Measurements from ENCODE around the gene TEAD4.

Gene TEAD4

GRCh38 chr12:3003357-3003992 lies 44.3 kb downstream of the TEAD4 start:
- DNase-seq: no peak

- no peak for DNase-seq
Observed at GRCh38 chr12:3004655-3005565, 45.7 kb downstream of the TEAD4 start.

- DNase-seq: no peak
Observed at GRCh38 chr12:3005736-3006135, 46.5 kb downstream of the TEAD4 start.

GRCh38 chr12:3009780-3010179 lies 50.6 kb downstream of the TEAD4 start:
- DNase-seq: no peak

GRCh38 chr12:3010214-3010930 lies 51.2 kb downstream of the TEAD4 start:
- no peak for DNase-seq

GRCh38 chr12:3012786-3013185 lies 53.6 kb downstream of the TEAD4 start:
- DNase-seq: no peak

- no peak for DNase-seq
Observed at GRCh38 chr12:3014641-3015040, 55.4 kb downstream of the TEAD4 start.

- no peak for DNase-seq
Observed at GRCh38 chr12:3015356-3015755, 56.2 kb downstream of the TEAD4 start.

GRCh38 chr12:3016191-3016590 lies 57.0 kb downstream of the TEAD4 start:
- no peak for DNase-seq

GRCh38 chr12:3017281-3017680 lies 58.1 kb downstream of the TEAD4 start:
- DNase-seq: no peak

- DNase-seq: no peak
Observed at GRCh38 chr12:3018284-3019004, 59.2 kb downstream of the TEAD4 start.

- no peak for DNase-seq
Observed at GRCh38 chr12:3019005-3019680, 59.9 kb downstream of the TEAD4 start.

- no peak for DNase-seq
Observed at GRCh38 chr12:3020399-3020798, 61.2 kb downstream of the TEAD4 start.

GRCh38 chr12:3020850-3021435 lies 61.7 kb downstream of the TEAD4 start:
- no peak for DNase-seq

GRCh38 chr12:3022411-3022810 lies 63.2 kb downstream of the TEAD4 start:
- DNase-seq: no peak

- DNase-seq: no peak
Observed at GRCh38 chr12:3022961-3023360, 63.8 kb downstream of the TEAD4 start.

- DNase-seq: no peak
Observed at GRCh38 chr12:3028108-3028507, 68.9 kb downstream of the TEAD4 start.

- DNase-seq: no peak
Observed at GRCh38 chr12:3030821-3031429, 71.7 kb downstream of the TEAD4 start.

GRCh38 chr12:3032161-3032560 lies 73.0 kb downstream of the TEAD4 start:
- no peak for DNase-seq

- no peak for DNase-seq
Observed at GRCh38 chr12:3032770-3033538, 73.8 kb downstream of the TEAD4 start.

- no peak for DNase-seq
Observed at GRCh38 chr12:3033539-3033867, 74.3 kb downstream of the TEAD4 start.

All from NCI-H187 (cell line).